ENCODE results near the gene DHRS12. TPM values are rescaled to one million over a fixed set of nuclear protein-coding genes. Genes with fewer than 3 reads are reported as not detected.
A peak's percentile ranks its signal among the peaks of the same experiment; 100 is the strongest.

DHRS12 gene
- total RNA-seq, 4 donors from 2014 or later: 3.5 to 25.8 (median 10.8) TPM

DNA sequence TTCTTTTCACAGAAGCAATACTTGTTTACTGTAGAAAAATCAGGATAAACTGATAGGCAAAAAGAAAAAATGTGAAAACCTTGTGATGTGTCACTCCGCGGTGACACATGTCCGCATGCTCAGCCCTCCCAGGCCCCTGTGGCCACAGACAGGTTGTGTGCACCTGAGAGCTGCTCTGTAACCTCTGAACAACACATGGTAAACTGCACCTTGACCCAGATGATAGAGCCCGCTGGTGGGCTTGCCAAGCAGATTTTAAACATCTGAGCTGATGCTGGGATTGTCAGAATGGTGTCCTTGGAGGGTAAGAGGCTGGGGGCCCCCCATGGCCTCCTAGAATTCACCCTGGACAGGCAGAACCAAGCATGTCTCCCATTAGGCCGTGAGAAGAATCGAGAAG lies 33.8 kb downstream of the DHRS12 start:
- H3K36me3 ChIP-seq: peaks cover 21% of the 10 kb centered on the region
- no peaks in the 10 kb centered on the region for H3K9me3 ChIP-seq
- WGBS: 82% methylated on average over 6 of the region's 6 CpGs
- peaks cover 39% of the 10 kb centered on the region for H3K4me1 ChIP-seq
- H3K27me3 ChIP-seq: no peaks in the 10 kb centered on the region
- no peak for TF ChIP-seq POLR2A (IDR thresholded peaks at IDR 0.05)
- no peak for TF ChIP-seq POLR2AphosphoS5 (IDR thresholded peaks at IDR 0.05)
- no peak for TF ChIP-seq EP300 (IDR thresholded peaks at IDR 0.05)
- TF ChIP-seq, protein P1, sequence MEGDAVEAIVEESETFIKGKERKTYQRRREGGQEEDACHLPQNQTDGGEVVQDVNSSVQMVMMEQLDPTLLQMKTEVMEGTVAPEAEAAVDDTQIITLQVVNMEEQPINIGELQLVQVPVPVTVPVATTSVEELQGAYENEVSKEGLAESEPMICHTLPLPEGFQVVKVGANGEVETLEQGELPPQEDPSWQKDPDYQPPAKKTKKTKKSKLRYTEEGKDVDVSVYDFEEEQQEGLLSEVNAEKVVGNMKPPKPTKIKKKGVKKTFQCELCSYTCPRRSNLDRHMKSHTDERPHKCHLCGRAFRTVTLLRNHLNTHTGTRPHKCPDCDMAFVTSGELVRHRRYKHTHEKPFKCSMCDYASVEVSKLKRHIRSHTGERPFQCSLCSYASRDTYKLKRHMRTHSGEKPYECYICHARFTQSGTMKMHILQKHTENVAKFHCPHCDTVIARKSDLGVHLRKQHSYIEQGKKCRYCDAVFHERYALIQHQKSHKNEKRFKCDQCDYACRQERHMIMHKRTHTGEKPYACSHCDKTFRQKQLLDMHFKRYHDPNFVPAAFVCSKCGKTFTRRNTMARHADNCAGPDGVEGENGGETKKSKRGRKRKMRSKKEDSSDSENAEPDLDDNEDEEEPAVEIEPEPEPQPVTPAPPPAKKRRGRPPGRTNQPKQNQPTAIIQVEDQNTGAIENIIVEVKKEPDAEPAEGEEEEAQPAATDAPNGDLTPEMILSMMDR (IDR thresholded peaks at IDR 0.05): no peak
- DNase-seq (ENCODE audit: low spot score in 2 of 2): no peak
- peak overlapping the region; percentile 96 for H3K27ac ChIP-seq
- H3K4me3 ChIP-seq: no peak overlapping the region

DNA sequence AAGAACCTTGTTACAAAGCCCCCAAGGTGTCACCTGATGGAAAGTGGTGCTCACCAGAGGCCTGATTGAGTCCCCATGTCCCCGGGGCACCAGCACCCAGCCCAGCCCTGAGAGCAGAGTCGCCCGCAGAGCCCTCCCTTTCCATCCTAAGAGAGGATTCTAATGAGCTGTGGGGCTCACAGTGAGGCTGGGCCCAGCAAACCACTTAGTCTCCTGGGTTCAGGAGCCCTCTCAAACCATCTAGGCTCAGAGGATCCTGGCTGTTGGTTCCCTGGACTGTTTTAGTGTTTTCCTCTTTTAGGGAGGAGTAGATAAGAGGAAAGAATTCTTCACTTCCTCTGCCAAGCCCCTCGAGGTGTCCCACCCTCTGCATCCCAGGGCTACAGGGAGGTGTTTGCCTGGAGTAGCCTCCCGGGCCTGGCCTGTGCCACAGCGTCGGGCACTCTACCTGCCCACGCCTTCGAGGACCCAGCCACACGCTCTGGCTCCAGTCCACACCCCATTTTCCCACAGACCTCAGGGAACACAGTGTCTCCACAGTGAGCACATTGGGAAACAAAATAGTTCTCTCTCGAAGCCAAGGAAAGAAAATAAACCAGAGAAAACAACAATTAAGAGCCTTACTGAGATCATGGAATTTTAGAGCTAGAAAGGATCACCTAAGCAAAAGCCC lies 34.4 kb downstream of the DHRS12 start:
- WGBS: 31% methylated on average over 11 of the region's 11 CpGs
- H3K36me3 ChIP-seq: peaks cover 25% of the 10 kb centered on the region
- H3K4me3 ChIP-seq: no peak overlapping the region
- DNase-seq (ENCODE audit: low spot score in 2 of 2): peak in 1 of 2 donors; percentile 82
- TF ChIP-seq POLR2AphosphoS5 (IDR thresholded peaks at IDR 0.05): peak; percentile 72 to 97 (median 87)
- TF ChIP-seq, protein P1 (IDR thresholded peaks at IDR 0.05): no peak
- no peak for TF ChIP-seq POLR2A (IDR thresholded peaks at IDR 0.05)
- H3K27me3 ChIP-seq: no peaks in the 10 kb centered on the region
- H3K27ac ChIP-seq: peak overlapping the region; percentile 96
- H3K4me1 ChIP-seq: peaks cover 45% of the 10 kb centered on the region
- H3K9me3 ChIP-seq: no peaks in the 10 kb centered on the region

DNA sequence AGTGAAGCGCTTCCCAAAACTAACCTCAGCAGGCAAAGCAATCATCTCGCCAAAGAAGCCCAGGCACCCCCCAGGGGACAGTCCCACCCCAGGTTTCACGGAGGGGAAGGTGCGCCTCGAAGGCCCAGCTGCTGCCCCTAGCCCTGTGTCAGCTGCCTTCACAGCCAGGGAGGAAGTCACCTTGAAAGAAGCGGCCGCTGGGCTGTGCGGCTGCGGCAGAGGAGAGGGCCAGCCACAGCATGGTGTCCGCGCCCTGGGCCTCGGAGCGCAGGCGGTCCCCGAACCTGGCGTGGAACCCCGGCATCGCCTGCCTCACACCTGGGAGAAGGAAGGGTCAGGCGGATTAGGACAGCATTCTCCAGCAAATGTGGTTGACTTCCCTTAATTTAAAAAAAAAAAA lies 35.0 kb downstream of the DHRS12 start:
- no peak for DNase-seq (ENCODE audit: low spot score in 2 of 2)
- TF ChIP-seq POLR2AphosphoS5 (IDR thresholded peaks at IDR 0.05) (no peak), POLR2A (IDR thresholded peaks at IDR 0.05) (no peak), EP300 (IDR thresholded peaks at IDR 0.05) (no peak)
- TF ChIP-seq, protein P1 (IDR thresholded peaks at IDR 0.05): no peak
- H3K36me3 ChIP-seq: peaks cover 27% of the 10 kb centered on the region
- H3K27ac ChIP-seq: peak overlapping the region; percentile 96
- peaks cover 50% of the 10 kb centered on the region for H3K4me1 ChIP-seq
- 90% methylated on average over 19 of the region's 19 CpGs for WGBS
- no peaks in the 10 kb centered on the region for H3K9me3 ChIP-seq
- no peaks in the 10 kb centered on the region for H3K27me3 ChIP-seq
- no peak overlapping the region for H3K4me3 ChIP-seq

DNA sequence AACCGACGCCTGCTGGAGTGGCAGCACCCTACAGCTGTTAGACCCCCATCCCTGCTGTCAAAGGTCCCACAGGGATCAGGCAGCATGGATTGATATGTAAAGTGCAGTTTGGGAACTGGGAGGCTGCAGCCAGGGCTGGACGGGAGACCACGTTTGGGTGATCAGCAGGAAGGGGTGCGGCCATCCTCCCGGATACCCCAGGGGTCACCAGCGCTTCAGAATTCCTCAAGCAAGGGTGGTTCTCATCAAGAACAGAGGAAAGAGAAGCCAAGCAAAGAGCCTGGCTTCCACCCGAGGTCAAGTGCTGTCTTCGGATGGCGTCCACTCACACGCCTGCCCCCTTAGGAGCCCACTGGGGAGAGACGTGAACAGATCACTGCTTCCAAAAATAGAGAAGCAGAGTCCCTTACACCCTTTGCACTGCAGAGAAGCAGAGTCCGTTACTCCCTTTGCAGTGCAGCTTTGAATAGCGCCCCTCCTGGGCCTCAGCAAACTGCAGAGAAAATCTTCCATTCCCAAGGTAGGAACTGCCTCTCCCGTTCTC lies 35.5 kb downstream of the DHRS12 start:
- Histone ChIP-seq H3K27ac (peak overlapping the region; percentile 96), H3K4me1 (peaks cover 55% of the 10 kb centered on the region), H3K36me3 (peaks cover 27% of the 10 kb centered on the region), H3K4me3 (no peak overlapping the region), H3K27me3 (no peaks in the 10 kb centered on the region), H3K9me3 (no peaks in the 10 kb centered on the region)
- no peak for DNase-seq (ENCODE audit: low spot score in 2 of 2)
- TF ChIP-seq, protein P1 (IDR thresholded peaks at IDR 0.05): no peak
- no peak for TF ChIP-seq POLR2A (IDR thresholded peaks at IDR 0.05)
- TF ChIP-seq POLR2AphosphoS5 (IDR thresholded peaks at IDR 0.05): no peak
- TF ChIP-seq EP300 (IDR thresholded peaks at IDR 0.05): no peak
- 89% methylated on average over 14 of the region's 15 CpGs for WGBS

DNA sequence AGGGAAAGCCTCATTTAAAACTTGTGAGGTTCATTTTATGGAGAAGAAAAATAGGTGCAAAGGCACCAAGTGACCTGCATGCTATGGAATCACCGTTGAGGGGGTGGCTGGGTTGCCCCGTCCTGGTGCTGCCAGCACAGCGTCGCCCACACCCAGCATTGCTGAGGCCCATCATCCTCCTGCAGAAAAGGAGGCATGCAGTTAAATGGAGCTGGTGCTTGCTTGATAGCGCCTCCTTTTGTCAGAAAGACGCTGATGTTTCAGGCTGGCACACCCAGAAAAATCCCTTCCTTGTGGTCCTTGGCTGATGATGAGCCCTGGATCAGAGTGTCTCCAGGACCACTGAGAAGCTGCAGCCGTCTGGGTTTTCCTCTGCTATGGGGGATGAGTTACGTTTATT lies 36.9 kb downstream of the DHRS12 start:
- H3K4me3 ChIP-seq: no peak overlapping the region
- H3K9me3 ChIP-seq: no peaks in the 10 kb centered on the region
- no peak for DNase-seq (ENCODE audit: low spot score in 2 of 2)
- H3K27me3 ChIP-seq: no peaks in the 10 kb centered on the region
- peaks cover 33% of the 10 kb centered on the region for H3K36me3 ChIP-seq
- TF ChIP-seq, protein P1 (IDR thresholded peaks at IDR 0.05): no peak
- TF ChIP-seq EP300 (IDR thresholded peaks at IDR 0.05) (no peak), POLR2AphosphoS5 (IDR thresholded peaks at IDR 0.05) (no peak), POLR2A (IDR thresholded peaks at IDR 0.05) (no peak)
- H3K27ac ChIP-seq: no peak overlapping the region
- 88% methylated on average over 5 of the region's 8 CpGs for WGBS
- peaks cover 56% of the 10 kb centered on the region for H3K4me1 ChIP-seq

Data from suprapubic skin (tissue), 4 donors.